ENCODE results near the gene ADAMTS16. TPM values are rescaled to one million over a fixed set of nuclear protein-coding genes. Genes with fewer than 3 reads are reported as not detected.

Gene ADAMTS16
- total RNA-seq, 2 experiments from 2014 or later = not detected

DNA sequence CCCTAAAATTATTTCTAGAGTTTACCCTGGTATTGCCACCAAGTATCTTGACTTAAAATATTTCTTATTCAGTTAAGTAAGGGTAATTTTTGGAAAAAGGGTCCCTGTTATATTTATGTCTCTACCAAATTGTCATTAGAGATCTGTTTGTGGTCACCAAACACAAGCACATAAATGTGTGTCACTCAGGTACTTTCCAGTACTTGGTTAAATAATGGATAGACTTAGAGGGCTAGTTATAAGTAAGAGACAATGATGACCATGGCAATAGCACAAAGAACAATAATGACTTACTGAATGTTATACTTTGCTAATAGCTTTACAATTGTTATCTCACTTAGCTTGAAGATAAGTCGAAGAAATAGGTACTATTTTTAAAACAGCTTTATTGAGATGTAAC lies 9.0 kb downstream of the ADAMTS16 start:
- Mint-ChIP-seq H3K27ac (no peak overlapping the region), H3K27me3 (no peaks in the 10 kb centered on the region), H3K4me3 (no peak overlapping the region), H3K4me1 (no peaks in the 10 kb centered on the region), H3K9me3 (peaks cover 3% of the 10 kb centered on the region), H3K36me3 (ENCODE audit: low read depth) (no peaks in the 10 kb centered on the region)
- ChIA-PET POLR2A (no interaction called here), CTCF (interaction anchor here (0.5 kb wide), 1 partner anchor 12 kb away, joined by 3 read pairs; no protein-coding TSS in a partner anchor)
- DNase-seq = no peak

DNA sequence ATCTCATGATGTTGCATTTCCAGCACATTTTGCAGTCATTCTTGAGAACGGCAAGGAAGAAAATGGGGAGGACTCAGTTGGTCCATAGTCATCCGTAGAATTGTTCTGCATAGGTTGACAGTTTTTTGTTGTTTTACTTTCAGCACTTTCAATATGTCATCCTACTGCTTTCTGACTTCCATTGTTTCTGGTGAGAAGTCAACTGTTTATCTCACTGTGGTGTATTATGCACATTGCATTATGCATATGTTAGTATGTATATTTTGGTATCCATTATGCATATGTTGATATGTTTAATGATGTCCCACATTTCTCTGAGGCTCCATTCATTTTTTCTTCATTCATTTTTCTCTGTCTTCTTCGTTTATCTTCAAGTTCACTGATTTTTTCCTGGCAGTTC lies 10.5 kb downstream of the ADAMTS16 start:
- H3K36me3 Mint-ChIP-seq (ENCODE audit: low read depth) = no peaks in the 10 kb centered on the region
- POLR2A ChIA-PET = no interaction called here

DNA sequence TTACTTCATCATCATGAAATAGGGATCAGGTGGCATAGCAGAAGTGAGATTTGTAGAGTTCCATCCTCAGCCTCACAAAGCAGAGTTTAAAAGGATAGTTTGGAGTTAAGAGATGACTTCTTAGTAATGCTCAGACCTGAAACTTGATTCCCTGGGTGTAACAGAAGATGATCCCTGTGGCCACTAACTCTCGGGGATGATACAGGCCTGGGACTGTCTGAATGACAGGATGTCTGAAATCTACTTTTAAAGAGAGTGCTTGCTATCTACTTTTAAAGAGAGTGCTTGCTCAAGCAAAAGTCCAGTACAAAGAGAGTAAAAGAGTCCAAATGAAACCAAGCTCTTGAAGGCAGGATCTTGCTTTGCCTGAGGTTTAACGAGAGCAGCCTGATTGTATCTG lies 14.6 kb downstream of the ADAMTS16 start:
- Mint-ChIP-seq H3K27ac (no peak overlapping the region), H3K4me1 (peaks cover 2% of the 10 kb centered on the region), H3K27me3 (no peaks in the 10 kb centered on the region), H3K4me3 (no peak overlapping the region), H3K9me3 (peaks cover 3% of the 10 kb centered on the region), H3K36me3 (ENCODE audit: low read depth) (no peaks in the 10 kb centered on the region)
- ChIA-PET POLR2A (no interaction called here), CTCF (no interaction called here)
- DNase-seq = no peak

More for the DNA sequence above, 10.5 kb downstream of the ADAMTS16 start:
- Mint-ChIP-seq H3K9me3 (peaks cover 3% of the 10 kb centered on the region), H3K27ac (no peak overlapping the region), H3K4me3 (no peak overlapping the region), H3K4me1 (peaks cover 2% of the 10 kb centered on the region), H3K27me3 (no peaks in the 10 kb centered on the region)
- CTCF ChIA-PET = interaction anchor here (0.6 kb wide), 1 partner anchor 209 kb away, joined by 3 read pairs; no protein-coding TSS in a partner anchor
- DNase-seq = no peak

DNA sequence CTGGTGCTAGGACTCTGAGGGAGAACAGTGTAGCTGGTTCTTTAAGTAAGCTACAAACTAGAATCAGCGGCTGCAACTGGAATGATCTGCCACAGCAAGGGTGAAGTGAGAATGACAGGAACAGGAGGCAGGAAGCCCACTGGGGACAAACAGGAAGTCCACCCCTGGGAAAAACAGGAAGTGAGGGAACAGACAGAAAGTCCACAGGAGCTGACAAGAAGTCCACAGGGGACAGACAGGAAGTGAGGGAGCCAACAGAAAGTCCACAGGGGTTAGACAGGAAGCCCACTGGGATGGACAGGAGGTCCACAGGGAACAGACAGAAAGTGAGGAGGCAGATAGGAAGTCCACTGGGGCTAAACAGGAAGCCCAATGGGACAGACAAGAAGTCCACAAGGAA lies 15.5 kb downstream of the ADAMTS16 start:
- H3K27me3 Mint-ChIP-seq = no peaks in the 10 kb centered on the region
- peaks cover 2% of the 10 kb centered on the region for H3K4me1 Mint-ChIP-seq
- H3K9me3 Mint-ChIP-seq = peaks cover 3% of the 10 kb centered on the region
- H3K4me3 Mint-ChIP-seq = no peak overlapping the region
- ChIA-PET POLR2A (no interaction called here), CTCF (no interaction called here)
- no peak overlapping the region for H3K27ac Mint-ChIP-seq
- DNase-seq = no peak
- H3K36me3 Mint-ChIP-seq (ENCODE audit: low read depth) = no peaks in the 10 kb centered on the region

DNA sequence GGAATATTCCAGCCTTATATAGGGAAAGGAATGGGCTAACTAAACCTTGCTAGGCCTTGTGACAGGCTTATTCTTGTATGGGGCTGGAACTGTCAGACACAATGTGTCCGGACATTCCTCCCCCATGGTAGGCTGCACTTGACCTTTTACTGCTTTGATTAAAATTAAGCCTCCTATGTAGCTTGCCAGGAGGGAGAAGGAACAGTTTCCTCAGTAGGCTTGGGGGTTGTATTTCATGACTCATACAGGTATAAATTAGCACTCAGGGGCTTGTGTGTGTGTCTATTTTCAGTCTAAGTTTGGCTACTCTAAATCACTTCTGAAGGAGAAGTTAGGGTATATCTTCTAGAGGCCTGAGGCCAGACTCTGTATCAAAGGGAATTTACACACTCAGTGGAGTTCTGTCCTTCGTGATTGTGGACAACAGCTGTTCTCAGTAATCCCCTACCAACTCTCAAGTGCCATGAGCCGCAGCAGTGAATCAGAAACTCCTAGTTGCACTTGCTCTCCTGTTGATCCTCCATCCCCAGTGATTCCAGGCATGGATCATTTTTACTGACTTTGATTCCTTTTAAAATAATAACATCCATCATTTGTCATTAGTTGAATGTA lies 16.4 kb downstream of the ADAMTS16 start:
- H3K27me3 Mint-ChIP-seq = no peaks in the 10 kb centered on the region
- H3K27ac Mint-ChIP-seq = no peak overlapping the region
- no peak for DNase-seq
- H3K36me3 Mint-ChIP-seq (ENCODE audit: low read depth) = no peaks in the 10 kb centered on the region
- ChIA-PET POLR2A (no interaction called here), CTCF (no interaction called here)
- H3K4me3 Mint-ChIP-seq = no peak overlapping the region
- H3K4me1 Mint-ChIP-seq = peaks cover 2% of the 10 kb centered on the region
- peaks cover 3% of the 10 kb centered on the region for H3K9me3 Mint-ChIP-seq

DNA sequence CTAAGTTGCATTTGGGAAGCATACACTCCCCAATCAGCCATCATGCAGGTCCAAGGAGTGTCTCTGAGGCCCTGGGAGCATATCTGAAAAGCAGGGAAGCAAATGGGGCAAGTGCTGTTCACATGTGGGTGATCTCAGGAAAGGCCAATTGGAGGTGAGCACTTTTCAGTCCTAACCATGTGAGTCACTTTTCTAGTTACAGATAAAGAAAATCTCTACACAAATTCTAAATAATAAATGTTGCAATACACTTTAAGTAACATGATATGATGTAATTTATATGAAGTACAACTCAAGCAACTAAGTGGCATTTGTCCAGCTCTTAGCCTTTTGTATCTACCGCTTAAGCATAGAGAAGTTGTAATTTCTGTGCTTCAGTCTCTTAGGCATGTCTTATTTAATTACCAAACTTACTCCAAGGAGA lies 18.4 kb downstream of the ADAMTS16 start:
- no peak overlapping the region for H3K4me3 Mint-ChIP-seq
- H3K36me3 Mint-ChIP-seq (ENCODE audit: low read depth) = no peaks in the 10 kb centered on the region
- no peak overlapping the region for H3K27ac Mint-ChIP-seq
- CTCF ChIA-PET = no interaction called here
- POLR2A ChIA-PET = no interaction called here
- peaks cover 2% of the 10 kb centered on the region for H3K27me3 Mint-ChIP-seq
- peaks cover 2% of the 10 kb centered on the region for H3K4me1 Mint-ChIP-seq
- DNase-seq = no peak
- no peaks in the 10 kb centered on the region for H3K9me3 Mint-ChIP-seq

DNA sequence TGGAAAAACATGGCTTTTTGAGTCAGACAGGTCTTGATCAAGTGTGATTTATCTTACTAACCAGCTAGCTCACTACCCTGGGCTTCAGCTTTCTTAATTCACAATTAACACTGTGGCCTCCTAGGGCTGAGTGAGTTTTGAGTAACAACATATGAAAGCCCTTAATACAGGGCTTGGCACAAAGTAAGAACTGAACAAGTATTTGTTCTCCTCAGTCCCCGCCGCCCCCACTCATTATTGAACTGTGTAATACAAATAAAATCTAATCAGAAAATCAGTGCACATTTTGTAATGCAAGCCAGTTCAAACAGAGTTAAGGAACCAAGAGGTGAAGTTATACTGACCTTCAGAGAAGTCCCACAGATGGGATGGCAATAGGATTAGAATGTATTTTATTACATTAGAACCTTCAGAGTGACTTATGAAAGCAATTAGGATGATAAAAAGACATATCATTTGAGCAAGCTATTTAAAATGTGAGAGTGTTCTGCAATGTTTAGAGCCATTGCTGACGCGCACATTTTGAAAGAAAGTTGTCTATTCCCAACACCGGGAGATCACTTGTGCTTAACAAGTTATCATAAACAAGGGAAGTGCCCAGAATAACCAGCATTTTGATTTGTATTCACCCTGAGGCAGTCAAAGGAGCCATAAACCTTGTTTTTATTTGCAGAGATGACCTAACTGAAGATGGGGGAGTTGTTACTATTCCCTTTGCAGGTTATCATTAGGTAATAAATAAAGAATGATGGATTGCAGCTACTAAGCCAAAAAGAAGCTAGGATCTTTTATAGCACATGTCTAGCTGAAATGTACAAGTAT lies 19.4 kb downstream of the ADAMTS16 start:
- no peaks in the 10 kb centered on the region for H3K9me3 Mint-ChIP-seq
- H3K27ac Mint-ChIP-seq = no peak overlapping the region
- CTCF ChIA-PET = no interaction called here
- H3K27me3 Mint-ChIP-seq = peaks cover 2% of the 10 kb centered on the region
- no peaks in the 10 kb centered on the region for H3K36me3 Mint-ChIP-seq (ENCODE audit: low read depth)
- POLR2A ChIA-PET = no interaction called here
- H3K4me3 Mint-ChIP-seq = no peak overlapping the region
- DNase-seq = no peak
- peaks cover 2% of the 10 kb centered on the region for H3K4me1 Mint-ChIP-seq

DNA sequence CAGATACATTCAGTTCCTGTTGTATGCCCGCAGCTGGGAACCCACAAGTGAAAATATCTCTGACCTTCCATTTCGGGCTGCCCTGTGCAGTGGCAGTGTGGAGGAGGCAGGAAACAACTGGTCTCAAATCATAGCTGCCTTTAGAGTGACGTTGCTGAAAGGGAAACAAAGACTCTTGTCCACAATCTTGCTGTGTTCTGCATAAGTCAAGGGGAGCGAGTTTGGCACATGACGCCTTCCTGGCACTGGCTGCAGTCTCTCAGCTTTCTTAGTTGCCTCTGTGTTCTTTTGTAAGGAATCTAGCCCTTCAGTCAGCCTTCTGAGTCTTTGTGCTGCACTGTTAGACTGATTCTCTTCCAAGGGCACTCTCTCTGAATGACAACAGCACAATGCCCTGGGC lies 24.0 kb downstream of the ADAMTS16 start:
- no peaks in the 10 kb centered on the region for H3K36me3 Mint-ChIP-seq (ENCODE audit: low read depth)
- no peak for DNase-seq
- no peaks in the 10 kb centered on the region for H3K4me1 Mint-ChIP-seq
- peaks cover 2% of the 10 kb centered on the region for H3K27me3 Mint-ChIP-seq
- no peaks in the 10 kb centered on the region for H3K9me3 Mint-ChIP-seq
- H3K27ac Mint-ChIP-seq = no peak overlapping the region
- CTCF ChIA-PET = no interaction called here
- H3K4me3 Mint-ChIP-seq = no peak overlapping the region
- POLR2A ChIA-PET = no interaction called here

DNA sequence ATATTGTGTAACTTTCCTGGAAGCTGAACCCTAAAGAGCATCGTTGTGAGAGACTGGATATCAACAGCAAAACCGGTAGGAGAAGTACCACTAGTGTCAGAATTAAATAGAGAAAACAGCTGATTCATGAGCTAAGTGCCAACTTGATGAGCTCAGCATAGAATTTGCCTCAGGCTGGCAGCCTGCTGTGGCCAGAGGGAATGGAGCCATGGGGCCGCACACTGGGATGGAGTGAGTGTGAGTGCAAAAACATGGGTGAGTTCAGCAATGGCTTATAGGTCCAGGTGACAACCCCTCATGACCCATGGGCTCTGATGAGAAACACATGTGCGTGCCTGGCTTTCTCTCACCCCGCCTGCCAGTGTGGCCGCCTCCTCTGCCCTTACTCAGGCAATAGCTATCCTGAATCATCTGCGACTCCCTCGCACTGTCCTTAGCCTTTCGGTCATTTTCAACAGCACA lies 25.4 kb downstream of the ADAMTS16 start:
- no peak overlapping the region for H3K27ac Mint-ChIP-seq
- DNase-seq = no peak
- H3K36me3 Mint-ChIP-seq (ENCODE audit: low read depth) = no peaks in the 10 kb centered on the region
- ChIA-PET CTCF (no interaction called here), POLR2A (no interaction called here)
- H3K4me3 Mint-ChIP-seq = no peak overlapping the region
- no peaks in the 10 kb centered on the region for H3K4me1 Mint-ChIP-seq
- H3K9me3 Mint-ChIP-seq = no peaks in the 10 kb centered on the region
- peaks cover 2% of the 10 kb centered on the region for H3K27me3 Mint-ChIP-seq

DNA sequence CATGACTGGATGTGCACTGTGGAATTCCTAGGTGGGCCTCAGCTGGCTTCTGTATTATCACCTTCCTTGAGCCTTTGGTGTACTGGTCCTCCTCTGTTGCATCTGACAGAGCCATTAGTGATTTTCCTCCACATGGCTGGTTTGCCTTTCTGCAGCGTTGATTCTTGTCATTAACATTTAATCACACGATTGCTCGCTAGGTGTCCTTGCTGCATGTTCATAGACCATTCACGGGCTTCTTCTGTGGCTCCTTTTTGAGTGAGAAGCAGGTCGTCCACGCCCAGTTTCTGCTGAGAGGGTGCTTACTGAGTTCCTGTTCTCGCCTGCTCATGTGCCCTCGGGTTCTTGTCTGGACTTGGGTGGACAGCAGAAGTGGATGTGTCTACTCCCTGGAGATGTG lies 29.3 kb downstream of the ADAMTS16 start:
- Mint-ChIP-seq H3K27ac (no peak overlapping the region), H3K9me3 (no peaks in the 10 kb centered on the region), H3K4me1 (no peaks in the 10 kb centered on the region), H3K36me3 (ENCODE audit: low read depth) (no peaks in the 10 kb centered on the region), H3K4me3 (no peak overlapping the region), H3K27me3 (no peaks in the 10 kb centered on the region)
- DNase-seq = no peak
- POLR2A ChIA-PET = no interaction called here
- CTCF ChIA-PET = no interaction called here

DNA sequence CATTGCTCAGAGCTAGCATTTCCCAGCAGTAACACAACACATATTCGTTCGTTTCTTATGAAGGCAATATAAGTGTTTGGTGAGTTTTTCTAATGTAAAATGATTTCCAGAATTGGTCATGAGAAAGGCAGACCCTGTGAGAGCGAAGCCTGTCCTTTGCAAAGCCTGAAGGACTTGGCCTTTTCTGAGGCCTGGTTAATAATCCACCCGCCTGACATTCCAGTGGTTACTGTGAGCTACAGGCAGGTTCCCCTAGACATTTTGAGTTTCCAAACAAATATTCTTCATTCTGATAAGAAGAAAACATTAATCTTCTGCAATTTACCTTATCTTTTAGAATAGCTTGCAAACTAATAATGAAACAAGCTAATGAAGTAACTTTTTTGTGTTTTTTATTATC lies 38.0 kb downstream of the ADAMTS16 start:
- Mint-ChIP-seq H3K4me1 (no peaks in the 10 kb centered on the region), H3K27me3 (peaks cover 11% of the 10 kb centered on the region), H3K9me3 (no peaks in the 10 kb centered on the region), H3K4me3 (no peak overlapping the region), H3K36me3 (ENCODE audit: low read depth) (no peaks in the 10 kb centered on the region), H3K27ac (no peak overlapping the region)
- ChIA-PET CTCF (no interaction called here), POLR2A (no interaction called here)
- no peak for DNase-seq

DNA sequence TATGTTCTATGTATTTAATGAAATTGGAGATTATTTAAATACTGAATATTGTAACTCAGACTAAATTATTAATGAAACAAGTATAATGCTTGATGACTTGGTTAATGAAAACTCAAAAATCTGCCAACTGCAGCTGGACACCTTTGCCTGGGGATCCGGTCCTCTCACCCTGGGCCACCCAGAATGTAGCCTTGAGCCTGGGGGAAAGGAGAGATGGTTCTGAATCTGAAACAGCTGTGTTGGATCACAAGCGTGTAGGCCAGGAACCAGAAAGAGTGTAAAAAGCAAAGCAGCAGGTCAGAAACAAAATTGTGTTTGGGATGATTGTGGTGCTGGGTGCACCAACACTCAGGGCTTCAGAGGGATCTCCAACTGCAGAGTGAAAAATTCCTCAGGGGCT lies 38.5 kb downstream of the ADAMTS16 start:
- CTCF ChIA-PET = no interaction called here
- POLR2A ChIA-PET = no interaction called here
- no peak overlapping the region for H3K27ac Mint-ChIP-seq
- H3K4me3 Mint-ChIP-seq = no peak overlapping the region
- no peaks in the 10 kb centered on the region for H3K36me3 Mint-ChIP-seq (ENCODE audit: low read depth)
- H3K27me3 Mint-ChIP-seq = peaks cover 13% of the 10 kb centered on the region
- H3K4me1 Mint-ChIP-seq = no peaks in the 10 kb centered on the region
- DNase-seq = no peak
- H3K9me3 Mint-ChIP-seq = no peaks in the 10 kb centered on the region

DNA sequence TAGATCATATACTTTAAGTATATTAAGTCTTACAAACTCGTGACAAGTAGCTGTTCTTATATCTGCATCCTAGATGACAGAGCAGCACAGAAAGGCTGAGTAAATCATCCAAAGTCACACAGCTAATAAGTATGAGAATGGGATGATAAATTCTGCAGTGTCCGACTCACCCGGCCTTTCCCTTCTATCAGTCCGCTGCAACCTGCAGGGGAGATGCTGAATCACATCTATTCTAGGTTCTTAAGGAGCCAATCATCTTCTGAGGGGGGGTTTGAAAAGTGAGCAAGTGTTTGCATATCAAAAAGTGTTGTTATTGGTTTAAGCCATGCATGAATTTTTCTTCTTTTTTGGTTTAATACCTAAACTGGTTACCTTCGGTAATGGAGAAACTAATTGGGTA lies 38.9 kb downstream of the ADAMTS16 start:
- ChIA-PET POLR2A (no interaction called here), CTCF (no interaction called here)
- no peak overlapping the region for H3K27ac Mint-ChIP-seq

DNA sequence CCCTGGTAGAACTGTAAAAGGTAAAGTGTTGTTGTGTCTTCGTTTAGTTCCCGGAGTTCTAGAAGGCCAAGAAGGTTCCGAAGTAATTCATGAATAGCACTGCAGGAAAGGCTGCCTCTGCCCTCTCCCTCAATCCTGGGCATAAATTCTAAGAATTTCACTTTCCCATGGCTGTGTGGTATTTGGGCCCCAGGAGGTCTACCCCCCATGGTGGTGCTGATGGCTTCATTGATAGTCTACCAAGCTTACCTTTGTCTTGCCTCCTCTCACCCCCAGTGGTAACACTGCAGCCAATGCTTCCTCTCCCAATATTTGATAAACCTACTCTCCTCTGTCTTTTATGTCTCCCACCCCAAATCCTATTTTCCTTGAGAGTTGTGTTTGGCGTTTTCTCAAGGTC lies 39.5 kb downstream of the ADAMTS16 start:
- H3K4me3 Mint-ChIP-seq = no peak overlapping the region
- no peak overlapping the region for H3K27ac Mint-ChIP-seq
- no peaks in the 10 kb centered on the region for H3K4me1 Mint-ChIP-seq
- no peak for DNase-seq
- peaks cover 14% of the 10 kb centered on the region for H3K27me3 Mint-ChIP-seq
- no peaks in the 10 kb centered on the region for H3K9me3 Mint-ChIP-seq
- no peaks in the 10 kb centered on the region for H3K36me3 Mint-ChIP-seq (ENCODE audit: low read depth)
- CTCF ChIA-PET = no interaction called here
- POLR2A ChIA-PET = no interaction called here

More for the DNA sequence above, 38.9 kb downstream of the ADAMTS16 start:
- Mint-ChIP-seq H3K4me1 (no peaks in the 10 kb centered on the region), H3K27me3 (peaks cover 14% of the 10 kb centered on the region), H3K4me3 (no peak overlapping the region), H3K36me3 (ENCODE audit: low read depth) (no peaks in the 10 kb centered on the region), H3K9me3 (no peaks in the 10 kb centered on the region)
- no peak for DNase-seq
